Naive thymus-derived CD4-positive, alpha-beta T cell (primary cell): Measurements from ENCODE around the gene PLA1A. TPM values are rescaled to one million over a fixed set of nuclear protein-coding genes. Genes with fewer than 3 reads are reported as not detected.

Source experiments
- ATAC-seq: fragments of 150-1000 bp; cut with Tn5 transposase; 2 replicates; pipeline ENCODE4 v1.10.0; 2021; ENCODE audit warnings: mild to moderate bottlenecking, moderate library complexity
- CTCF ChIA-PET: fragments of 350-600 bp; sonication (Branson Sonifier 250); formaldehyde crosslinking; loops from one replicate; lab custom pipeline; 2021; ENCODE audit warnings: antibody characterized with exemption; lab: Charles Lee
- POLR2A ChIA-PET: fragments of 350-600 bp; sonication (Branson Sonifier 250); formaldehyde crosslinking; loops from one replicate; lab custom pipeline; 2021; ENCODE audit warnings: antibody characterized with exemption, inconsistent platforms; lab: Charles Lee
- DNase-seq, 9 donors: peaks; one replicate each; pipeline versions ENCODE4 v3.0.0 to v3.0.0-alpha.2; 2020 to 2022; ENCODE audit warnings: mixed read lengths in 1 of 9
- H3K27ac ChIP-seq: one replicate; pipeline ENCODE4 v1.7.0; 2013; ENCODE audit warnings: mild to moderate bottlenecking, low read depth, low read length, moderate library complexity
- H3K27me3 ChIP-seq, 2 donors: one replicate each; pipeline ENCODE4 v1.7.0; 2013; ENCODE audit warnings: low read length in 2 of 2, mild to moderate bottlenecking in 2 of 2, moderate library complexity in 2 of 2; ENCODE audit not compliant: control insufficient read depth in 2 of 2, insufficient read depth in 2 of 2
- H3K36me3 ChIP-seq, 3 experiments: 1 replicate in 2 of 3; 2 replicates in 1 of 3; pipeline ENCODE4 v1.7.0; 2013; ENCODE audit warnings: low read length in 3 of 3, mild to moderate bottlenecking in 3 of 3, moderate library complexity in 1 of 3; ENCODE audit not compliant: insufficient read depth in 3 of 3, control insufficient read depth in 2 of 3
- H3K4me1 ChIP-seq, 2 donors: one replicate each; pipeline ENCODE4 v1.7.0; 2013; ENCODE audit warnings: low read length in 2 of 2, mild to moderate bottlenecking in 2 of 2, moderate library complexity in 1 of 2; ENCODE audit not compliant: control insufficient read depth in 2 of 2, insufficient read depth in 2 of 2
- H3K4me3 ChIP-seq: 2 replicates; pipeline ENCODE4 v1.7.0; 2013; ENCODE audit warnings: mild to moderate bottlenecking, low read length
- H3K9me3 ChIP-seq, 3 experiments: 1 replicate in 2 of 3; 2 replicates in 1 of 3; pipeline ENCODE4 v1.7.0; 2013; ENCODE audit warnings: low read length in 3 of 3; ENCODE audit not compliant: control insufficient read depth in 2 of 3
- H3K27ac Mint-ChIP-seq, 9 donors: one replicate each; pipeline ENCODE4 v1.8.0; 2020 to 2022; ENCODE audit warnings: mixed read lengths in 9 of 9, mild to moderate bottlenecking in 8 of 9, moderate library complexity in 5 of 9, inconsistent platforms in 2 of 9
- H3K27me3 Mint-ChIP-seq, 5 donors: one replicate each; pipeline ENCODE4 v1.8.0; 2021 to 2022; ENCODE audit warnings: mixed read lengths in 5 of 5, mild to moderate bottlenecking in 1 of 5
- H3K36me3 Mint-ChIP-seq, 5 donors: one replicate each; pipeline ENCODE4 v1.8.0; 2020 to 2022; ENCODE audit warnings: mixed read lengths in 5 of 5, mild to moderate bottlenecking in 3 of 5, inconsistent platforms in 1 of 5
- H3K4me1 Mint-ChIP-seq, 7 donors: one replicate each; pipeline ENCODE4 v1.8.0; 2020 to 2022; ENCODE audit warnings: mixed read lengths in 7 of 7, mild to moderate bottlenecking in 3 of 7, inconsistent platforms in 1 of 7
- H3K4me3 Mint-ChIP-seq, 10 donors: one replicate each; pipeline ENCODE4 v1.8.0; 2020 to 2022; ENCODE audit warnings: mild to moderate bottlenecking in 10 of 10, mixed read lengths in 10 of 10, moderate library complexity in 6 of 10, inconsistent platforms in 2 of 10
- H3K9me3 Mint-ChIP-seq, 11 donors: one replicate each; pipeline ENCODE4 v1.8.0; 2020 to 2022; ENCODE audit warnings: mixed read lengths in 11 of 11, mild to moderate bottlenecking in 4 of 11, inconsistent platforms in 1 of 11, moderate library complexity in 1 of 11
- intact Hi-C, 2 donors: fragments of 100-400 bp; cut with micrococcal nuclease; formaldehyde crosslinking; loops; one replicate each; pipeline ENCODE4 v1.15.1; 2023
- polyA plus RNA-seq, 2 donors: library from polyadenylated mRNA; unstranded; fragments of 300-500 nt; fragmentation: Illumina TruSeq; gene quantifications; one replicate each; pipeline ENCODE4 v1.2.3, GENCODE V29; 2021
- total RNA-seq, 6 experiments: library from RNA in 5 of 6; stranded (reverse) in 5 of 6; gene quantifications; 1 replicate in 5 of 6; 2 replicates in 1 of 6; pipeline ENCODE4 v1.2.3 and lab custom pipeline; 2021 to 2026

PLA1A gene
- total and polyA plus RNA-seq, 7 experiments from 2014 or later = 0.73 TPM; not detected in 6

GRCh38 chr3:119630880-119631329 lies 33.2 kb downstream of the PLA1A start:
- Histone ChIP-seq H3K4me1 (no peaks in the 10 kb centered on the region), H3K36me3 (no peaks in the 10 kb centered on the region), H3K9me3 (no peaks in the 10 kb centered on the region), H3K4me3 (no peak overlapping the region), H3K27ac (no peak overlapping the region), H3K27me3 (no peaks in the 10 kb centered on the region)
- no peak overlapping the region for H3K4me3 Mint-ChIP-seq
- ChIA-PET CTCF (no interaction called here), POLR2A (no interaction called here)
- intact Hi-C loops = loop anchor here in 1 of 2 donors (1.0 kb wide), 1 partner anchor 7 kb away; no protein-coding TSS in a partner anchor
- peak; percentile 16 for ATAC-seq
- H3K36me3 Mint-ChIP-seq = peaks cover 0 to 4% (median 0%) of the 10 kb centered on the region in 5 donors
- H3K9me3 Mint-ChIP-seq = peaks cover 0 to 1% (median 0%) of the 10 kb centered on the region in 11 donors
- peaks cover 0 to 37% (median 7%) of the 10 kb centered on the region in 7 donors for H3K4me1 Mint-ChIP-seq
- H3K27ac Mint-ChIP-seq = no peak overlapping the region
- peaks cover 0 to 28% (median 10%) of the 10 kb centered on the region in 5 donors for H3K27me3 Mint-ChIP-seq
- DNase-seq = no peak

DNA sequence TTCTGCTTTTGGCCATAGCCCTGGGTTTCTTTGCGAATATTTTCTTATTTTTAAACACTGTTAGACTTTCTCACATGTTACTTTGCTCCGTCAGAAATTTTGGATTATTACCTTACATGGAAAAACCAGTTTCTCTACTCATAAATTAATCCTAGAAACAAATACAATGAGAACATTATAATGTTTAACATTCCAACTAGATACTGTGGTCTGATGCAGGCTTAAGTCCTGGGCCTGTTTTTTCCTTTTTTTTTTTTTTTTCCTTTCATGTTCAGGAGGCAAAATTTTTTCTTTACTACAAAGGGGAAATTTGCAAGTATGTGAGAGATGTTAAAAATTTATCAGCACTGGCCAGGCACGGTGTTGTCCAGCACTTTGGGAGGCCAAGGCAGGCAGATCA lies 33.8 kb downstream of the PLA1A start:
- POLR2A ChIA-PET = no interaction called here
- Histone ChIP-seq H3K4me1 (no peaks in the 10 kb centered on the region), H3K4me3 (no peak overlapping the region), H3K27ac (no peak overlapping the region), H3K27me3 (no peaks in the 10 kb centered on the region), H3K9me3 (no peaks in the 10 kb centered on the region), H3K36me3 (no peaks in the 10 kb centered on the region)
- H3K4me3 Mint-ChIP-seq = no peak overlapping the region
- intact Hi-C loops = no loop called here
- CTCF ChIA-PET = no interaction called here
- peaks cover 0 to 22% (median 9%) of the 10 kb centered on the region in 5 donors for H3K27me3 Mint-ChIP-seq
- peaks cover 0 to 10% (median 2%) of the 10 kb centered on the region in 5 donors for H3K36me3 Mint-ChIP-seq
- H3K4me1 Mint-ChIP-seq = peaks cover 0 to 40% (median 7%) of the 10 kb centered on the region in 7 donors
- no peak for ATAC-seq
- DNase-seq = no peak
- H3K9me3 Mint-ChIP-seq = peaks cover 0 to 1% (median 0%) of the 10 kb centered on the region in 11 donors
- peak overlapping the region in 1 of 9 donors; percentile 25 for H3K27ac Mint-ChIP-seq

GRCh38 chr3:119632216-119632615 lies 34.5 kb downstream of the PLA1A start:
- Mint-ChIP-seq H3K27me3 (peaks cover 0 to 19% (median 4%) of the 10 kb centered on the region in 5 donors), H3K4me3 (no peak overlapping the region), H3K27ac (no peak overlapping the region), H3K36me3 (peaks cover 0 to 17% (median 2%) of the 10 kb centered on the region in 5 donors), H3K4me1 (peaks cover 0 to 37% (median 6%) of the 10 kb centered on the region in 7 donors), H3K9me3 (peaks cover 0 to 1% (median 0%) of the 10 kb centered on the region in 11 donors)
- no peaks in the 10 kb centered on the region for H3K4me1 ChIP-seq
- H3K27ac ChIP-seq = no peak overlapping the region
- ATAC-seq (no peak), DNase-seq (no peak)
- H3K4me3 ChIP-seq = no peak overlapping the region
- H3K36me3 ChIP-seq = no peaks in the 10 kb centered on the region
- no peaks in the 10 kb centered on the region for H3K27me3 ChIP-seq
- intact Hi-C loops = no loop called here
- POLR2A ChIA-PET = no interaction called here
- CTCF ChIA-PET = no interaction called here
- H3K9me3 ChIP-seq = no peaks in the 10 kb centered on the region

GRCh38 chr3:119632829-119633228 lies 35.1 kb downstream of the PLA1A start:
- H3K9me3 Mint-ChIP-seq = peaks cover 0 to 1% (median 0%) of the 10 kb centered on the region in 11 donors
- Histone ChIP-seq H3K36me3 (no peaks in the 10 kb centered on the region), H3K27me3 (no peaks in the 10 kb centered on the region), H3K4me1 (no peaks in the 10 kb centered on the region), H3K27ac (no peak overlapping the region), H3K4me3 (no peak overlapping the region), H3K9me3 (no peaks in the 10 kb centered on the region)
- DNase-seq (no peak), ATAC-seq (no peak)
- H3K4me1 Mint-ChIP-seq = peaks cover 0 to 35% (median 0%) of the 10 kb centered on the region in 7 donors
- H3K27ac Mint-ChIP-seq = no peak overlapping the region
- intact Hi-C loops = no loop called here
- ChIA-PET CTCF (no interaction called here), POLR2A (no interaction called here)
- H3K27me3 Mint-ChIP-seq = peaks cover 0 to 13% (median 4%) of the 10 kb centered on the region in 5 donors
- H3K36me3 Mint-ChIP-seq = peaks cover 0 to 18% (median 3%) of the 10 kb centered on the region in 5 donors
- H3K4me3 Mint-ChIP-seq = no peak overlapping the region

DNA sequence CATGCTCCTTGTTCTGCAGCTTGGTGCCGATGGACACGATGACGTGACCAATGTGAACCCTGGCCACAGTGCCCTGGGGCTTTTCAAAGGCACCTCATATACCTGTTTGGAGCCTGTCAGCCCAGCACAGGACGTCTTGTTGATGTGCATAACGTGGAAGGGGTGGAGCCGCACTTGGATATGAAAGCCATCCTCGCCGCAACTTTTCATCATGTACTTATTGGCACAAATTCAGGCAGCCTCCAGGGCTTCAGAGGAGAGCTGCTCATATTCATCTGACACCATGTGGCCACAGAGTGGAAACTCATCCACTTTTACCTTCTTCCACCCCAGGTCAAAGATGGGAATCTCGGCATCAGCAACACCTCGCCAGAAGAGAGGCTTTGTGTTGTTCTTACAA lies 38.0 kb downstream of the PLA1A start:
- ATAC-seq = no peak
- POLR2A ChIA-PET = no interaction called here
- no peak overlapping the region for H3K27ac Mint-ChIP-seq

GRCh38 chr3:119636249-119636648 lies 38.6 kb downstream of the PLA1A start:
- no peak for ATAC-seq
- H3K27me3 Mint-ChIP-seq = no peaks in the 10 kb centered on the region
- H3K27ac Mint-ChIP-seq = no peak overlapping the region
- Histone ChIP-seq H3K27ac (no peak overlapping the region), H3K9me3 (no peaks in the 10 kb centered on the region), H3K4me3 (no peak overlapping the region), H3K4me1 (no peaks in the 10 kb centered on the region), H3K27me3 (no peaks in the 10 kb centered on the region), H3K36me3 (no peaks in the 10 kb centered on the region)
- H3K36me3 Mint-ChIP-seq = peaks cover 0 to 34% (median 13%) of the 10 kb centered on the region in 5 donors
- intact Hi-C loops = no loop called here
- peaks cover 0 to 5% (median 0%) of the 10 kb centered on the region in 11 donors for H3K9me3 Mint-ChIP-seq
- ChIA-PET CTCF (no interaction called here), POLR2A (no interaction called here)
- H3K4me3 Mint-ChIP-seq = no peak overlapping the region
- no peak for DNase-seq
- H3K4me1 Mint-ChIP-seq = peaks cover 0 to 38% (median 0%) of the 10 kb centered on the region in 7 donors

More for the DNA sequence above, 38.0 kb downstream of the PLA1A start:
- no peaks in the 10 kb centered on the region for H3K27me3 ChIP-seq
- H3K27ac ChIP-seq = no peak overlapping the region
- no peak overlapping the region for H3K4me3 Mint-ChIP-seq
- H3K36me3 ChIP-seq = no peaks in the 10 kb centered on the region
- no peaks in the 10 kb centered on the region for H3K9me3 ChIP-seq
- intact Hi-C loops = no loop called here
- H3K27me3 Mint-ChIP-seq = peaks cover 0 to 4% (median 0%) of the 10 kb centered on the region in 5 donors
- no peak for DNase-seq
- CTCF ChIA-PET = no interaction called here
- H3K4me1 Mint-ChIP-seq = peaks cover 0 to 41% (median 0%) of the 10 kb centered on the region in 7 donors
- peaks cover 0 to 31% (median 9%) of the 10 kb centered on the region in 5 donors for H3K36me3 Mint-ChIP-seq
- peaks cover 0 to 5% (median 0%) of the 10 kb centered on the region in 11 donors for H3K9me3 Mint-ChIP-seq
- no peaks in the 10 kb centered on the region for H3K4me1 ChIP-seq
- no peak overlapping the region for H3K4me3 ChIP-seq
